GM10266 (cell line): ENCODE results near the gene ANGPTL1.

ENCODE experiments used
- DNase-seq: peaks from one replicate; pipeline ENCODE4 v3.0.0; 2012; ENCODE audit errors: extremely low spot score
- TF ChIP-seq, protein P1 (sequence below): IDR thresholded peaks from 2 replicates; pipeline ENCODE4 v1.5.1; 2012; ENCODE audit warnings: mild to moderate bottlenecking, low read depth; ENCODE audit not compliant: control insufficient read depth, insufficient read depth; ENCODE audit errors: missing control alignments

ANGPTL1 gene

DNA sequence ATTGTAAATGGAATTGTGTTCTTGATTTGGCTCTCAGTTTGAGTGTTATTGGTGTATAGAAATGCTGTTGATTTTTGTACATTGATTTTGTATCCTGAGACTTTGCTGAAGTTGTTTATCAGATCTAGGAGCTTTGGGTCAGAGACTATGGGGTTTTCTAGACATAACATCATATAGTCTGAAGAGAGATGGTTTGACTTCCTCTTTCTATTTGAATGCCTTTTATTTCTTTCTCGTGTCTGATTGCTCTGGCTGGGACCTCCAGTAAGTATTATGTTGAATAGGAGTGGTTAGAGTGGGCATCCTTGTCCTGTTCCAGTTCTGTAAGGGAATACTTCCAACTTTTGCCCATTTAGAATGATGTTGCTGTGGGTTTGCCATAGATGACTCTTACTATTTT, 39.1 kb upstream of the ANGPTL1 start:
- TF ChIP-seq, protein P1, sequence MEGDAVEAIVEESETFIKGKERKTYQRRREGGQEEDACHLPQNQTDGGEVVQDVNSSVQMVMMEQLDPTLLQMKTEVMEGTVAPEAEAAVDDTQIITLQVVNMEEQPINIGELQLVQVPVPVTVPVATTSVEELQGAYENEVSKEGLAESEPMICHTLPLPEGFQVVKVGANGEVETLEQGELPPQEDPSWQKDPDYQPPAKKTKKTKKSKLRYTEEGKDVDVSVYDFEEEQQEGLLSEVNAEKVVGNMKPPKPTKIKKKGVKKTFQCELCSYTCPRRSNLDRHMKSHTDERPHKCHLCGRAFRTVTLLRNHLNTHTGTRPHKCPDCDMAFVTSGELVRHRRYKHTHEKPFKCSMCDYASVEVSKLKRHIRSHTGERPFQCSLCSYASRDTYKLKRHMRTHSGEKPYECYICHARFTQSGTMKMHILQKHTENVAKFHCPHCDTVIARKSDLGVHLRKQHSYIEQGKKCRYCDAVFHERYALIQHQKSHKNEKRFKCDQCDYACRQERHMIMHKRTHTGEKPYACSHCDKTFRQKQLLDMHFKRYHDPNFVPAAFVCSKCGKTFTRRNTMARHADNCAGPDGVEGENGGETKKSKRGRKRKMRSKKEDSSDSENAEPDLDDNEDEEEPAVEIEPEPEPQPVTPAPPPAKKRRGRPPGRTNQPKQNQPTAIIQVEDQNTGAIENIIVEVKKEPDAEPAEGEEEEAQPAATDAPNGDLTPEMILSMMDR, result no peak

DNA sequence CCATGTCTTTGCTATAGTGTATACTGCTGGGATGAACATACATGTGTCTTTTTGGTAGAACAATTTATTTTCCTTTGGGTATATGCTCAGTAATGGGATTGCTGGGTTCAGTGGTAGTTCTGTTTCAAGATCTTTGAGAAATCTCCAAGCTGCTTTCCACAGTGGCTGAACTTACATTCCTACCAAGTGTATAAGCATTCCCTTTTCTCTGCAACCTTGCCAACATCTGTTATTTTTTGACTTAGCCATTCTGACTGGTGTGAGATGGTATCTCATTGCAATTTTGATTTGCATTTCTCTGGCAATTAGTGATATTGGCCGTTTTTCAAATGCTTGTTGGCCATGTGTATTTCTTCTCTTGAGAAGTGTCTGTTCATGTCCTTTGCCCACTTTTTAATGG, 37.5 kb upstream of the ANGPTL1 start:
- TF ChIP-seq, protein P1, result no peak
- no peak for DNase-seq

More for the DNA sequence above, 39.1 kb upstream of the ANGPTL1 start:
- no peak for DNase-seq

DNA sequence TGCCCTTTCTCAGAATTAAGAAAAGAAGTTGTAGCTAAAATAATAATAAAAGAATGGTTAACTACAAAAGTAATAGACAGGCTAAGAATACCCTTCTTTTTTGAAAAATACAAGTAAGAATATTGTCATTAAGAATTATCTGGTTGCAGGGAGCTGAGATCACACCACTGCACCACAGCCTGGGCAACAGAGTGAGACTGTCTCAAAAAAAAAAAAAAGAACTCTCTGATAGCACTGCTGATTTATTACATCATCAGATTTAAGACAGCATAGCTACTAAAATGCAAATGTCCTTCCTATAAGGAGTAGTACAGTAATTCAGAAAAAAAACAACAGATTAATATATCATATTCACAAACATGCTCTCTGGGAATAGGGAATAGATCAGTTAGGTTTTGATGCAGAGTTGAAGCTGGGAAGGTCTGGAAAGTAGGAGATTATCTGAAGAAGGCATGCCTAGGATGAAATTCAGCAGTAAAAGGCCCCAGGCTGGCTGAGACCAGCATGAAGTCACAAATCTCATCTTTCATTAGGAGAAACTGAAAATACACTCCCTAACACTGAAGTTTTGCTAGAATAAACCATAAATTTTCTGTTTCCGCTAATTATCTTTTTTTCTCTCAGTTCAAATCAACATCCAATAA, 30.7 kb upstream of the ANGPTL1 start:
- DNase-seq, result no peak
- TF ChIP-seq, protein P1, result no peak

DNA sequence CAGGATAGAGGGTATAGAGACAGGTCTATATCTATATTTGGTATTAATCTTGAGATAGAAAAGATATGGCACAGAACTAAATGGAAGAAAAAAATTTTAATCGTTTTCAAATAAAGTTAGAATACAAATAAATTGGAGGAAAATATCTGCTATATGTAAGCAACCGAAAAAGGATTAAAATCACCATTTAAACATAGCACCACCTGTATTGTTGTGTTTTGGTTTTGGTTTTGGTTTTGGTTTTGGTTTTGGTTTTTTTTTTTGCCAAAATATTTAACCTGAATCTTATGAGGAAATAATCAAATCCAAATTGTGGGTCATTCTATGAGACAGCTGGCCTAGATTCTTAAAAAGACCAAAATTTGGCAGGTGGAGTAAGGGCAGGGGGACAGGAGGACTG, 28.5 kb upstream of the ANGPTL1 start:
- no peak for DNase-seq
- TF ChIP-seq, protein P1, result no peak

DNA sequence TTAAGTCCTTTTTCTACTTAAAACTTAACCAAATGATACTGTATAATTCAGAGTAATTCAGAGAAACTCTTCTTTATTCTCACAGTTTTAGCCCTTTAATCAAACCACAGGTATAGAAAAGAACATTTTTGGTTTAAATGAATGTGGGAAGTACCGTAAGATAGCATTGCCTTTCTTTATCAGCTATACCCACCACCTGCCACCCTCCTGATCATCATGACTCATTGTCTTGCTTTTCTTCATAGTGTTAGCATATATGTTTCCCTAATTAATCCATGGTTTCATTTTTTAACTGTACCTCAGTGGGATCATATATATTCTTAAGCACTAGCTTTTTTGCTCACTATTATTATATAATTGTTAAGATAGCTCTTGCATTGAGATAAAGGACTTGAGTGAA, 27.5 kb upstream of the ANGPTL1 start:
- TF ChIP-seq, protein P1, result no peak

DNA sequence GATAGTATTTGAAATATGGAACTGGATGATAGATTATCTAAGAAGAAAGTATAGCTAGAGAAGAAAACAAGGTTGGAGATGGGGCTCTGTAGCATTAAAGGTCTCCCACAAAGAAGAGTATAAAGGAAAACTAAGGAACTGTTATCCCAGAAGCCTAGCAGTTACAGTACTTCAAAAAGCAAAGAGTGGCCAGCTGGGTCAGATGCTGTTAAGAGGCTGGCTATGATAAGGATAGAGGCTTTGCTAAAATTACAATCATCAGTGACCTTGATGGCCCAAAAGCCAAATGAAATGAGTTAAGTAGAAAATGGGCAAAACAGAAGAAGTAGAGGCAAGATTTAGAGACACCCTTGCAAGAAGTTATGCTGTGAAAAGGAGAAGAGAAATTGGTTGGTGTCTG, 25.1 kb upstream of the ANGPTL1 start:
- TF ChIP-seq, protein P1, result no peak
- no peak for DNase-seq

More for the DNA sequence above, 27.5 kb upstream of the ANGPTL1 start:
- DNase-seq, result no peak

DNA sequence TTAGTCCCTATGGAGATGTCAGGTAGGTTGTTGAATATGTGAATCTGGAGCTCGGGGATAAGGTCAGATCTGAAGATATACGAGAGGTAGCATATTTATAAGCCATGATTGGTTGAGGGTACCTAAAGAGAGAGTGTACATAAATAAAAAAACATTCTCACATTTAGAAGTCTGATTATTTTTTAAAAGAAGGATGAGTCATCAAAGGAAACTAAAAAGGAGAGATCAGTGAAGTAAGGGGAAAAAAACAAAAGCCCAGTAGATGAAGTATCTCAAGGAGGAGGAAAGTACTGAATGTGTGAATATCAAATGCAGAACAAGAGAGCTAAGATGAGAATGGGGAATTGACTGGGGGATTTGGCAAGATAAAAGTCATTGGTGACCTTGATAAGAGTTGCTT, 15.7 kb upstream of the ANGPTL1 start:
- TF ChIP-seq, protein P1, result no peak
- DNase-seq, result no peak
